Body of pancreas (tissue), 4 donors: ENCODE data around the gene SLC9A9. TPM values are rescaled to one million over a fixed set of nuclear protein-coding genes. Genes with fewer than 3 reads are reported as not detected.
"Not testable (repeated sequence)": the region's sequence is repeated elsewhere in the genome, so short reads cannot be mapped to it uniquely, and the experiment has no call there.

ENCODE experiments used
- ATAC-seq: fragments of 150-250 bp; one replicate; pipeline ENCODE4 v1.9.1; 2016
- DNase-seq, 4 donors: peaks; one replicate each; pipeline ENCODE4 v3.0.0-alpha.2; 2019
- H3K27ac ChIP-seq, 4 donors: fragments of 200-600 bp; sonication (generic); 1 replicate in 3 of 4; 2 replicates in 1 of 4; pipeline versions ENCODE4 v1.5.1 to v1.6.1; 2016 to 2019; ENCODE audit warnings: mild to moderate bottlenecking in 1 of 4, mixed read lengths in 1 of 4, moderate library complexity in 1 of 4
- H3K27me3 ChIP-seq, 2 donors: fragments of 200-600 bp; sonication (generic); one replicate each; pipeline ENCODE4 v1.6.0; 2016; ENCODE audit warnings: mild to moderate bottlenecking in 1 of 2
- H3K36me3 ChIP-seq, 2 donors: fragments of 200-600 bp; sonication (generic); replicated peaks in 1 of 2; 2 replicates each; pipeline ENCODE4 v1.5.1; 2016; ENCODE audit warnings: low read depth in 2 of 2; ENCODE audit not compliant: insufficient read depth in 1 of 2
- H3K4me1 ChIP-seq: fragments of 200-600 bp; sonication (generic); one replicate; pipeline ENCODE4 v1.6.0; 2016
- H3K4me3 ChIP-seq, 2 donors: fragments of 200-600 bp; sonication (generic); 1 replicate in 1 of 2; 2 replicates in 1 of 2; pipeline ENCODE4 v1.5.1; 2016 to 2019
- H3K9me3 ChIP-seq, 3 donors: fragments of 200-600 bp; sonication (generic); 1 replicate in 2 of 3; 2 replicates in 1 of 3; pipeline ENCODE4 v1.5.1; 2016
- CTCF ChIP-seq, 7 experiments: fragments of 450-650 bp in 4 of 7; fragments of 200-600 bp in 3 of 7; sonication (generic) in 3 of 7; IDR thresholded peaks; one replicate each; pipeline ENCODE4 v1.5.1; 2016 to 2019; ENCODE audit warnings: antibody characterized with exemption in 7 of 7
- POLR2A ChIP-seq, 3 donors: fragments of 450-650 bp; IDR thresholded peaks; one replicate each; pipeline ENCODE4 v1.6.1; 2016; ENCODE audit warnings: antibody characterized with exemption in 3 of 3, mild to moderate bottlenecking in 2 of 3
- WGBS, 2 donors: methylation state at CpG; one replicate each; pipeline ENCODE4 v1.1.5; 2017; 5-methylcytosine and 5-hydroxymethylcytosine counted together
- intact Hi-C: fragments of 100-400 bp; cut with DNase I; formaldehyde crosslinking; loops from one replicate; pipeline ENCODE4 v1.15.1; 2023
- total RNA-seq, 2 donors: library from RNA; depleted of rRNA; stranded (reverse); fragments of >200 nt; gene quantifications; one replicate each; pipeline ENCODE4 v1.1.0, GENCODE V29; 2016

Gene SLC9A9
- total RNA-seq, 2 donors from 2014 or later: 1.6 to 2.3 TPM

- no peaks in the 10 kb centered on the region for H3K27me3 ChIP-seq
- WGBS, 2 donors: 52 to 68% methylated on average over 2 to 3 of the region's 3 CpGs
- TF ChIP-seq POLR2A (IDR thresholded peaks at IDR 0.05) (no peak), CTCF (IDR thresholded peaks at IDR 0.05) (no peak)
- H3K4me1 ChIP-seq: no peaks in the 10 kb centered on the region
- H3K27ac ChIP-seq: no peak overlapping the region
- ATAC-seq (no peak), DNase-seq (no peak)
- H3K36me3 ChIP-seq: no peaks in the 10 kb centered on the region
- no peaks in the 10 kb centered on the region for H3K9me3 ChIP-seq
- H3K4me3 ChIP-seq: no peak overlapping the region
- intact Hi-C loops: loop anchor here (10.0 kb wide), 1 partner anchor 894 kb away; no protein-coding TSS in a partner anchor
Observed at GRCh38 chr3:143881095-143881494, 32.8 kb upstream of the SLC9A9 start.

GRCh38 chr3:143875546-143875945 is 27.3 kb upstream of the SLC9A9 start:
- Histone ChIP-seq H3K27ac (no peak overlapping the region), H3K9me3 (no peaks in the 10 kb centered on the region), H3K27me3 (no peaks in the 10 kb centered on the region), H3K36me3 (no peaks in the 10 kb centered on the region), H3K4me1 (no peaks in the 10 kb centered on the region), H3K4me3 (no peak overlapping the region)
- intact Hi-C loops: no loop called here
- TF ChIP-seq CTCF (IDR thresholded peaks at IDR 0.05) (no peak), POLR2A (IDR thresholded peaks at IDR 0.05) (no peak)
- DNase-seq: no peak
- ATAC-seq: no peak

GRCh38 chr3:143873553-143873952 is 25.3 kb upstream of the SLC9A9 start:
- WGBS, 2 donors: 83 to 88% methylated on average over 5 of the region's 5 CpGs
- ATAC-seq, DNase-seq, H3K36me3 ChIP-seq, H3K4me1 ChIP-seq, H3K27me3 ChIP-seq, H3K9me3 ChIP-seq, intact Hi-C loops, H3K4me3 ChIP-seq, H3K27ac ChIP-seq: not testable (repeated sequence)

GRCh38 chr3:143865302-143865701 is 17.0 kb upstream of the SLC9A9 start:
- TF ChIP-seq CTCF (IDR thresholded peaks at IDR 0.05) (no peak), POLR2A (IDR thresholded peaks at IDR 0.05) (no peak)
- no peaks in the 10 kb centered on the region for H3K36me3 ChIP-seq
- H3K27ac ChIP-seq: no peak overlapping the region
- H3K9me3 ChIP-seq: no peaks in the 10 kb centered on the region
- intact Hi-C loops: no loop called here
- no peaks in the 10 kb centered on the region for H3K4me1 ChIP-seq
- no peak for DNase-seq
- no peak overlapping the region for H3K4me3 ChIP-seq
- WGBS, 2 donors: 39 to 42% methylated on average over 1 of the region's 1 CpG
- H3K27me3 ChIP-seq: no peaks in the 10 kb centered on the region
- ATAC-seq: no peak

- ATAC-seq (no peak), DNase-seq (no peak)
- intact Hi-C loops: no loop called here
- no peaks in the 10 kb centered on the region for H3K36me3 ChIP-seq
- H3K9me3 ChIP-seq: no peaks in the 10 kb centered on the region
- H3K4me3 ChIP-seq: no peak overlapping the region
- no peak for TF ChIP-seq CTCF (IDR thresholded peaks at IDR 0.05)
- 45 to 80% methylated on average over 3 of the region's 3 CpGs for WGBS, 2 donors
- no peaks in the 10 kb centered on the region for H3K4me1 ChIP-seq
- H3K27me3 ChIP-seq: no peaks in the 10 kb centered on the region
- no peak overlapping the region for H3K27ac ChIP-seq
Observed at GRCh38 chr3:143859465-143860203, 11.4 kb upstream of the SLC9A9 start.
